GM18505 (cell line): ENCODE results near the gene CLCN2.

Experiments used
- ATAC-seq: cut with Tn5 transposase; IDR thresholded peaks from one replicate; pipeline ENCODE4 v1.9.1; 2021; ENCODE audit not compliant: unreplicated experiment
- POLR2A ChIP-seq: IDR thresholded peaks from 4 replicates; pipeline ENCODE4 v1.6.1; 2011; ENCODE audit warnings: borderline replicate concordance; ENCODE audit not compliant: insufficient read depth, insufficient read length; ENCODE audit errors: extremely low read depth

The CLCN2 gene

GRCh38 chr3:184377882-184378445 is 16.6 kb upstream of the CLCN2 start, which contains the start of gene THPO:
Gene THPO, minus strand, starts transcription at chr3:184378207. Its CDS starts 1,948 bp downstream, at chr3:184376259.
- no peak for TF ChIP-seq POLR2A
- ATAC-seq = no peak

GRCh38 chr3:184377374-184377773 is 16.0 kb upstream of the CLCN2 start:
- no peak for TF ChIP-seq POLR2A
- ATAC-seq = no peak

- no peak for ATAC-seq
- TF ChIP-seq POLR2A = no peak
Observed at GRCh38 chr3:184375747-184376461, 14.5 kb upstream of the CLCN2 start.

- no peak for ATAC-seq
- TF ChIP-seq POLR2A = no peak
Observed at GRCh38 chr3:184373422-184373821, 12.0 kb upstream of the CLCN2 start.

GRCh38 chr3:184372911-184373310 is 11.5 kb upstream of the CLCN2 start:
- ATAC-seq = no peak
- TF ChIP-seq POLR2A = no peak

- ATAC-seq = no peak
- no peak for TF ChIP-seq POLR2A
Observed at GRCh38 chr3:184372296-184372821, 11.0 kb upstream of the CLCN2 start.

GRCh38 chr3:184371570-184372018 is 10.2 kb upstream of the CLCN2 start:
- no peak for TF ChIP-seq POLR2A
- peak; percentile 66 for ATAC-seq

GRCh38 chr3:184368586-184369183 is 7.3 kb upstream of the CLCN2 start:
- no peak for ATAC-seq
- no peak for TF ChIP-seq POLR2A

- no peak for TF ChIP-seq POLR2A
- ATAC-seq = no peak
Observed at GRCh38 chr3:184368116-184368515, 6.7 kb upstream of the CLCN2 start.

GRCh38 chr3:184366619-184367289 is 5.3 kb upstream of the CLCN2 start:
- no peak for ATAC-seq
- no peak for TF ChIP-seq POLR2A

GRCh38 chr3:184362668-184363546 is 1.5 kb upstream of the CLCN2 start:
- peak; percentile 81 for ATAC-seq
- TF ChIP-seq POLR2A = peak; percentile 90

GRCh38 chr3:184361932-184362667 is 695 bp upstream of the CLCN2 start:
- ATAC-seq = peak; percentile 4
- no peak for TF ChIP-seq POLR2A
